GM21619 (cell line): ENCODE data around the gene PDE6C.

ENCODE experiments used
- ATAC-seq: cut with Tn5 transposase; IDR thresholded peaks from one replicate; pipeline ENCODE4 v1.9.1; 2021; ENCODE audit not compliant: unreplicated experiment

Gene PDE6C

GRCh38 chr10:93593749-93594148 is 18.6 kb upstream of the PDE6C start:
- ATAC-seq, result no peak

- no peak for ATAC-seq
These were observed 17.8 kb upstream of the PDE6C start for GRCh38 chr10:93594518-93594917.

- ATAC-seq, result no peak
These were observed 16.8 kb upstream of the PDE6C start for GRCh38 chr10:93595378-93596161.

- no peak for ATAC-seq
These were observed 15.8 kb upstream of the PDE6C start for GRCh38 chr10:93596539-93596938.

- no peak for ATAC-seq
These were observed 15.2 kb upstream of the PDE6C start for GRCh38 chr10:93597075-93597599.

GRCh38 chr10:93598157-93598556 is 14.2 kb upstream of the PDE6C start:
- ATAC-seq, result no peak

- ATAC-seq, result no peak
These were observed 13.0 kb upstream of the PDE6C start for GRCh38 chr10:93599335-93599734.

GRCh38 chr10:93599778-93600177 is 12.6 kb upstream of the PDE6C start:
- ATAC-seq, result no peak

- no peak for ATAC-seq
These were observed 11.7 kb upstream of the PDE6C start for GRCh38 chr10:93600446-93601145.

GRCh38 chr10:93601146-93601773 is 11.1 kb upstream of the PDE6C start, which contains the start of gene RBP4:
Gene RBP4, minus strand, starts transcription at chr10:93601235. Its CDS starts 207 bp downstream, at chr10:93601028.
- ATAC-seq, result no peak

- no peak for ATAC-seq
These were observed 10.6 kb upstream of the PDE6C start for GRCh38 chr10:93601774-93602162.

- no peak for ATAC-seq
These were observed 9.3 kb upstream of the PDE6C start for GRCh38 chr10:93603023-93603422.

- no peak for ATAC-seq
These were observed 8.2 kb upstream of the PDE6C start for GRCh38 chr10:93604146-93604545.

GRCh38 chr10:93608421-93608820 is 3.9 kb upstream of the PDE6C start:
- ATAC-seq, result no peak

- no peak for ATAC-seq
These were observed 789 bp downstream of the PDE6C start for GRCh38 chr10:93613126-93613525.

GRCh38 chr10:93614101-93614825 is 1.9 kb downstream of the PDE6C start:
- no peak for ATAC-seq

GRCh38 chr10:93615576-93616235 is 3.4 kb downstream of the PDE6C start:
- no peak for ATAC-seq

GRCh38 chr10:93620925-93621324 is 8.6 kb downstream of the PDE6C start:
- ATAC-seq, result no peak

GRCh38 chr10:93622942-93623341 is 10.6 kb downstream of the PDE6C start:
- no peak for ATAC-seq

- ATAC-seq, result no peak
These were observed 16.5 kb downstream of the PDE6C start for GRCh38 chr10:93628858-93629257.
